ENCODE measurements around the gene ARHGAP45. TPM values are rescaled to one million over a fixed set of nuclear protein-coding genes. Genes with fewer than 3 reads are reported as not detected.

ARHGAP45 gene
- total RNA-seq, 4 donors from 2014 or later = 9.5 to 29.8 (median 14.6) TPM

GRCh38 chr19:1032264-1032867 lies 34.6 kb upstream of the ARHGAP45 start:
- H3K9me3 ChIP-seq = no peaks in the 10 kb centered on the region
- peaks cover 0 to 37% (median 12%) of the 10 kb centered on the region in 3 donors for H3K4me1 ChIP-seq
- no peak overlapping the region for H3K4me3 ChIP-seq
- no peak overlapping the region for H3K27ac ChIP-seq
- H3K27me3 ChIP-seq = peaks cover 4% of the 10 kb centered on the region
- H3K36me3 ChIP-seq = peaks cover 0 to 52% of the 10 kb centered on the region in 2 donors
- no peak for ATAC-seq
- 80 to 82% methylated on average over 1 to 18 of the region's 20 CpGs for WGBS, 2 donors (ENCODE audit: low coverage in 1 of 2)
- TF ChIP-seq CTCF (IDR thresholded peaks at IDR 0.05) (no peak), EP300 (IDR thresholded peaks at IDR 0.05) (no peak), POLR2A (IDR thresholded peaks at IDR 0.05) (no peak), POLR2AphosphoS5 (IDR thresholded peaks at IDR 0.05) (no peak)

- no peak overlapping the region for H3K4me3 ChIP-seq
- no peaks in the 10 kb centered on the region for H3K27me3 ChIP-seq
- peaks cover 0 to 30% (median 11%) of the 10 kb centered on the region in 3 donors for H3K4me1 ChIP-seq
- TF ChIP-seq POLR2AphosphoS5 (IDR thresholded peaks at IDR 0.05) = no peak
- TF ChIP-seq EP300 (IDR thresholded peaks at IDR 0.05) = no peak
- no peak for TF ChIP-seq POLR2A (IDR thresholded peaks at IDR 0.05)
- TF ChIP-seq CTCF (IDR thresholded peaks at IDR 0.05) = no peak
- H3K36me3 ChIP-seq = peaks cover 0 to 55% of the 10 kb centered on the region in 2 donors
- no peaks in the 10 kb centered on the region for H3K9me3 ChIP-seq
- no peak overlapping the region for H3K27ac ChIP-seq
- no peak for ATAC-seq
- WGBS, 2 donors (ENCODE audit: low coverage in 1 of 2) = 80 to 94% methylated on average over 3 to 10 of the region's 29 CpGs
Measured at GRCh38 chr19:1035998-1036621, 30.9 kb upstream of the ARHGAP45 start.

GRCh38 chr19:1037621-1038064 lies 29.3 kb upstream of the ARHGAP45 start:
- TF ChIP-seq POLR2A (IDR thresholded peaks at IDR 0.05) (no peak), CTCF (IDR thresholded peaks at IDR 0.05) (no peak), EP300 (IDR thresholded peaks at IDR 0.05) (no peak), POLR2AphosphoS5 (IDR thresholded peaks at IDR 0.05) (no peak)
- peaks cover 0 to 42% of the 10 kb centered on the region in 2 donors for H3K36me3 ChIP-seq
- ATAC-seq = no peak
- WGBS, 2 donors (ENCODE audit: low coverage in 1 of 2) = 55 to 72% methylated on average over 4 to 15 of the region's 22 CpGs
- H3K4me1 ChIP-seq = peaks cover 0 to 45% (median 20%) of the 10 kb centered on the region in 3 donors
- no peaks in the 10 kb centered on the region for H3K9me3 ChIP-seq
- peaks cover 6% of the 10 kb centered on the region for H3K27me3 ChIP-seq
- no peak overlapping the region for H3K4me3 ChIP-seq
- peak overlapping the region in 3 of 4 donors; percentile 54 to 71 (median 70) for H3K27ac ChIP-seq

GRCh38 chr19:1038978-1039645 lies 27.9 kb upstream of the ARHGAP45 start:
- ATAC-seq = no peak
- WGBS, 2 donors (ENCODE audit: low coverage in 1 of 2) = 68% methylated on average over 7 to 15 of the region's 22 CpGs
- Histone ChIP-seq H3K9me3 (no peaks in the 10 kb centered on the region), H3K36me3 (peaks cover 0 to 33% of the 10 kb centered on the region in 2 donors), H3K4me1 (peaks cover 0 to 52% (median 20%) of the 10 kb centered on the region in 3 donors), H3K27me3 (peaks cover 6% of the 10 kb centered on the region), H3K27ac (peak overlapping the region in 3 of 4 donors; percentile 48 to 71 (median 70)), H3K4me3 (peak overlapping the region in 1 of 2 donors; percentile 55)
- TF ChIP-seq POLR2A (IDR thresholded peaks at IDR 0.05) = no peak
- TF ChIP-seq EP300 (IDR thresholded peaks at IDR 0.05) = no peak
- no peak for TF ChIP-seq CTCF (IDR thresholded peaks at IDR 0.05)
- no peak for TF ChIP-seq POLR2AphosphoS5 (IDR thresholded peaks at IDR 0.05)

Measured in gastroesophageal sphincter (tissue), 4 donors.